Inflammatory macrophage (primary cell): ENCODE data around the gene ECEL1.

Experiments used
- DNase-seq, 2 donors: peaks; one replicate each; pipeline ENCODE4 v3.0.0-alpha.2; 2020 to 2022

ECEL1 gene

GRCh38 chr2:232483923-232484627 is 3.6 kb downstream of the ECEL1 start:
- DNase-seq = no peak

GRCh38 chr2:232483311-232483922 is 4.2 kb downstream of the ECEL1 start:
- no peak for DNase-seq

- no peak for DNase-seq
Measured at GRCh38 chr2:232482301-232483238, 5.1 kb downstream of the ECEL1 start.

GRCh38 chr2:232481322-232482140 is 6.1 kb downstream of the ECEL1 start:
- no peak for DNase-seq

GRCh38 chr2:232480201-232481190 is 7.1 kb downstream of the ECEL1 start:
- DNase-seq = no peak

- no peak for DNase-seq
Measured at GRCh38 chr2:232479341-232480200, 8.1 kb downstream of the ECEL1 start.

GRCh38 chr2:232478571-232479340 is 8.9 kb downstream of the ECEL1 start:
- DNase-seq = no peak

- DNase-seq = no peak
Measured at GRCh38 chr2:232477751-232478510, 9.7 kb downstream of the ECEL1 start.

- no peak for DNase-seq
Measured at GRCh38 chr2:232476791-232477190, 10.8 kb downstream of the ECEL1 start.

- DNase-seq = no peak
Measured at GRCh38 chr2:232476045-232476444, 11.6 kb downstream of the ECEL1 start.

GRCh38 chr2:232473467-232473890 is 14.2 kb downstream of the ECEL1 start:
- DNase-seq = no peak

- peak; percentile 11 to 55 for DNase-seq
Measured at GRCh38 chr2:232466221-232466620, 21.4 kb downstream of the ECEL1 start.

GRCh38 chr2:232465061-232465460 is 22.6 kb downstream of the ECEL1 start:
- no peak for DNase-seq

- no peak for DNase-seq
Measured at GRCh38 chr2:232464544-232464885, 23.1 kb downstream of the ECEL1 start.

GRCh38 chr2:232463701-232464543 is 23.7 kb downstream of the ECEL1 start:
- no peak for DNase-seq

- no peak for DNase-seq
Measured at GRCh38 chr2:232460171-232460570, 27.5 kb downstream of the ECEL1 start.

- no peak for DNase-seq
Measured at GRCh38 chr2:232459419-232460035, 28.1 kb downstream of the ECEL1 start.
